IMR-90 (cell line): ENCODE data around the gene SIX5. TPM values are rescaled to one million over a fixed set of nuclear protein-coding genes. Genes with fewer than 3 reads are reported as not detected.

Source experiments
- ATAC-seq: fragments of 200-7000 bp; cut with Tn5 transposase; 2 replicates; pipeline ENCODE4 v1.9.1; 2020; ENCODE audit warnings: low read depth, mild to moderate bottlenecking, moderate library complexity
- BruUV-seq: library from RNA; stranded (reverse); fragments of 400-500 nt; replicated peaks from 2 replicates; lab custom pipeline; 2021; lab: Mats Ljungman, UMichigan
- CTCF ChIA-PET: fragments of 300-600 bp; formaldehyde crosslinking; extraction: SDS; loops from one replicate; lab custom pipeline; 2021; ENCODE audit warnings: antibody characterized with exemption; lab: Yijun Ruan, JAX
- POLR2A ChIA-PET: fragments of 300-600 bp; sonication (Branson Sonifier 250); formaldehyde crosslinking; loops from one replicate; lab custom pipeline; 2022; ENCODE audit warnings: antibody characterized with exemption; ENCODE audit not compliant: unreplicated experiment; lab: Charles Lee
- DNase-seq: peaks from one replicate; pipeline ENCODE4 v3.0.0; 2013
- H2AFZ ChIP-seq: replicated peaks from 2 replicates; pipeline ENCODE3; 2013; ENCODE audit warnings: low read length, mild to moderate bottlenecking; ENCODE audit not compliant: poor library complexity
- H2AK5ac ChIP-seq: 2 replicates; pipeline ENCODE4 v1.6.1; 2013; ENCODE audit warnings: low read depth, low read length, inconsistent platforms
- H2AK9ac ChIP-seq: replicated peaks from 2 replicates; pipeline ENCODE3; 2013; ENCODE audit warnings: mild to moderate bottlenecking, low read depth, low read length, moderate library complexity; ENCODE audit not compliant: poor library complexity
- H2BK120ac ChIP-seq: 2 replicates; pipeline ENCODE4 v1.6.1; 2013; ENCODE audit warnings: low read depth, low read length, inconsistent platforms
- H2BK15ac ChIP-seq: 3 replicates; pipeline ENCODE4 v1.6.1; 2013; ENCODE audit warnings: low read depth, low read length, inconsistent platforms
- H2BK20ac ChIP-seq: 2 replicates; pipeline ENCODE4 v1.6.1; 2013; ENCODE audit warnings: low read depth, mild to moderate bottlenecking, inconsistent platforms, low read length, moderate library complexity
- H2BK5ac ChIP-seq: 2 replicates; pipeline ENCODE4 v1.6.1; 2013; ENCODE audit warnings: mild to moderate bottlenecking, low read depth, low read length, inconsistent platforms; ENCODE audit not compliant: poor library complexity, severe bottlenecking
- H3K14ac ChIP-seq: replicated peaks from 2 replicates; pipeline ENCODE4 v1.6.1; 2013; ENCODE audit warnings: low read depth, low read length, inconsistent platforms
- H3K18ac ChIP-seq: 2 replicates; pipeline ENCODE4 v1.6.1; 2013; ENCODE audit warnings: low read depth, low read length, control low read depth
- H3K23ac ChIP-seq: 2 replicates; pipeline ENCODE4 v1.6.1; 2013; ENCODE audit warnings: low read depth, low read length, inconsistent platforms
- H3K27ac ChIP-seq: 2 replicates; pipeline ENCODE4 v1.5.1; 2013; ENCODE audit warnings: mild to moderate bottlenecking, control low read depth, low read length; ENCODE audit not compliant: insufficient read depth
- H3K27me3 ChIP-seq: 2 replicates; pipeline ENCODE4 v1.6.1; 2013; ENCODE audit warnings: low read length; ENCODE audit not compliant: control insufficient read depth, insufficient read depth
- H3K36me3 ChIP-seq: 2 replicates; pipeline ENCODE4 v1.6.1; 2013; ENCODE audit warnings: low read length, mixed read lengths; ENCODE audit not compliant: control insufficient read depth, insufficient read depth
- H3K4ac ChIP-seq: 2 replicates; pipeline ENCODE4 v1.6.1; 2013; ENCODE audit warnings: low read depth, low read length, inconsistent platforms
- H3K4me1 ChIP-seq: 2 replicates; pipeline ENCODE4 v1.6.1; 2013; ENCODE audit warnings: low read length, mixed read lengths; ENCODE audit not compliant: control insufficient read depth, insufficient read depth
- H3K4me2 ChIP-seq: 2 replicates; pipeline ENCODE4 v1.6.1; 2013; ENCODE audit warnings: low read depth, mild to moderate bottlenecking, control low read depth, low read length, moderate library complexity
- H3K4me3 ChIP-seq: 2 replicates; pipeline ENCODE4 v1.5.1; 2013; ENCODE audit warnings: low read depth, mild to moderate bottlenecking, control low read depth, low read length, moderate library complexity; ENCODE audit not compliant: insufficient read depth
- H3K56ac ChIP-seq: 2 replicates; pipeline ENCODE4 v1.6.1; 2013; ENCODE audit warnings: low read length, inconsistent platforms; ENCODE audit not compliant: insufficient read depth; ENCODE audit errors: extremely low read depth
- H3K79me1 ChIP-seq, 2 experiments: 2 replicates each; pipeline ENCODE4 v1.6.1; 2013; ENCODE audit warnings: low read length in 2 of 2, inconsistent platforms in 1 of 2, low read depth in 1 of 2
- H3K9ac ChIP-seq: 2 replicates; pipeline ENCODE4 v1.6.1; 2013; ENCODE audit warnings: low read depth, low read length, control low read depth
- H3K9me1 ChIP-seq: 2 replicates; pipeline ENCODE4 v1.6.1; 2013; ENCODE audit warnings: low read length, inconsistent platforms; ENCODE audit not compliant: insufficient read depth
- H3K9me3 ChIP-seq: 2 replicates; pipeline ENCODE4 v1.6.1; 2013; ENCODE audit warnings: low read length; ENCODE audit not compliant: control insufficient read depth, insufficient read depth
- H4K20me1 ChIP-seq: 2 replicates; pipeline ENCODE4 v1.6.1; 2013; ENCODE audit warnings: low read length, inconsistent platforms; ENCODE audit not compliant: insufficient read depth
- H4K5ac ChIP-seq: 2 replicates; pipeline ENCODE4 v1.6.1; 2013; ENCODE audit warnings: mild to moderate bottlenecking, low read depth, low read length, control low read depth
- H4K8ac ChIP-seq, 2 experiments: 2 replicates each; pipeline ENCODE4 v1.6.1; 2013; ENCODE audit warnings: low read depth in 2 of 2, low read length in 2 of 2, control low read depth in 1 of 2, inconsistent platforms in 1 of 2
- H4K91ac ChIP-seq: 2 replicates; pipeline ENCODE4 v1.6.1; 2013; ENCODE audit warnings: low read depth, low read length, inconsistent platforms; ENCODE audit not compliant: insufficient read depth
- FOS ChIP-seq: fragments of 150-350 bp; IDR thresholded peaks from 2 replicates; pipeline ENCODE4 v1.6.1; 2016; ENCODE audit warnings: low read depth, low read length
- POLR2A ChIP-seq: IDR thresholded peaks from 2 replicates; pipeline ENCODE4 v1.6.1; 2012; ENCODE audit warnings: mild to moderate bottlenecking, low read depth, low read length
- RAD21 ChIP-seq: IDR thresholded peaks from 2 replicates; pipeline ENCODE4 v1.6.1; 2012; ENCODE audit warnings: low read length, improper control_type of control experiment
- RFX5 ChIP-seq: IDR thresholded peaks from 2 replicates; pipeline ENCODE4 v1.8.0; 2012; ENCODE audit warnings: low read depth, mild to moderate bottlenecking, low read length, moderate library complexity
- SMC3 ChIP-seq: fragments of 150-350 bp; IDR thresholded peaks from 2 replicates; pipeline ENCODE4 v1.6.1; 2016; ENCODE audit warnings: low read depth, mild to moderate bottlenecking, antibody characterized with exemption, low read length, moderate library complexity
- WGBS, 2 experiments: methylation state at CpG; one replicate each; pipeline versions ENCODE4 v1.1.5 to v1.1.7; 2013; ENCODE audit warnings: missing lambda C conversion rate in 2 of 2; ENCODE audit not compliant: insufficient read length in 1 of 2; ENCODE audit errors: extremely low coverage in 2 of 2; 5-methylcytosine and 5-hydroxymethylcytosine counted together
- dilution Hi-C: fragments of 300-500 bp; cut with HindIII; formaldehyde crosslinking; loops from one replicate; pipeline ENCODE4 v1.14.3; 2018; ENCODE audit warnings: low sequenced_read_pairs; ENCODE audit not compliant: unreplicated experiment
- in situ Hi-C: fragments of 300-500 bp; cut with MboI; formaldehyde crosslinking; loops from 3 replicates; pipeline ENCODE4 v1.14.3; 2019; ENCODE audit warnings: low sequenced_read_pairs, inconsistent platforms, mixed read lengths
- intact Hi-C: fragments of 100-400 bp; cut with micrococcal nuclease; formaldehyde crosslinking; loops from 2 replicates; pipeline ENCODE4 v1.10.0; 2022
- polyA plus RNA-seq, 3 experiments: library from polyadenylated mRNA; depleted of rRNA; stranded (reverse); fragments of >200 nt; gene quantifications; 2 replicates each; pipeline ENCODE4 v1.2.3, GENCODE V29; 2012; ENCODE audit warnings: low replicate concordance in 1 of 3
- total RNA-seq: library from RNA; depleted of rRNA; stranded (reverse); fragments of >200 nt; gene quantifications from 2 replicates; pipeline ENCODE4 v1.2.3, GENCODE V29; 2012
- TF ChIP-seq, protein P1 (sequence below): fragments of 150-350 bp; IDR thresholded peaks from 2 replicates; pipeline ENCODE4 v1.6.1; 2017; ENCODE audit warnings: mild to moderate bottlenecking, antibody characterized with exemption, low read length, low read depth
- TF ChIP-seq, protein P2 (sequence below): conservative IDR thresholded peaks from 2 replicates; pipeline ENCODE4 v1.5.1; 2012; ENCODE audit warnings: mild to moderate bottlenecking, low read depth, low read length, improper control_type of control experiment
- TF ChIP-seq, protein P3 (sequence below): fragments of 150-350 bp; IDR thresholded peaks from 2 replicates; pipeline ENCODE4 v1.6.1; 2016; ENCODE audit warnings: low read depth, mild to moderate bottlenecking, low read length, moderate library complexity, borderline replicate concordance

Gene SIX5
- total and polyA plus RNA-seq, 2 of the 4 experiments (the other 2 are of a cell fraction): 0.90 to 15.5 TPM

DNA sequence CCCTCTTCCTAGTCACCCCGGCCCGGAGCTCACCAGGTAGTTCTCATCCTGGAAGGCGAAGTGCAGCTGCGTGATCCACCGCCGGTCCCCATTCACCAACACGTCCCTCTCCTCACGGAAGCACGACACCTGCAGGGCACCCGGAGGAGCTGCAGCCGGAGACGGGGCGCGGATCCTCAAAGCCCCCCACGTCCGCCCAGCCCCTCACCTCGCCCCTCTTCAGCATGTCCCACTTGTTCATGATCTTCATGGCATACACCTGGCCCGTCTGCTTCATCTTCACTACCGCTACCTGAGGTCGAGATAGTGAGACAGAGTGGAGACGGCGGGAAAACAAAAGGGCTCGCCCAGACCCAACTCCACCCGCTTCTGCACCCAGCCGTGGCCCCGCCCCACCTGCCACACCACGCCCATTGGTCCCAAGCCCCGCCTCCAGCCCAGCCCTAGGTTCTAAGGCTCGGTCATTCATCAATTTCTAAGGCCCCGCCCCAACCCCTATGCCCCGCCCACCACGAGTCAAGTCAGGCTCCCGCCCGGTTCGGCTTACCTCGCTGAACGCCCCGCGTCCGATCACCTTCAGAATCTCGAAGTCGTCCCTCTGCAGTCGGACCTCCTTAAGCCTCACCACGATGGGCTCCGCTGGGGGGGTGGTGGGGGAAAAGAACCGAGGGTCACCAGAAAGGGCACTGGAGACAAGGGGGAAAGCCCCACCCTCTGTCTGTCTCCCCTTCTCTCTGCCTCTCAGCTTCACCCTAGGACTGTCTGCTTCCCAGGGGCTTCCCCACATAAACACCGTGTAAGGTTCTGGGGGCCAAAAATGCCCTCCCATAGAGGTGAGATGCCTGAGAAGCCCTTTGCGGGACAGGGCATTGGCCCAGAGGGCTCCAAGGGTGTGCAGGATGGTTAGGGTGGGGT is 10.4 kb upstream of the SIX5 start:
- BruUV-seq: no TSS peak
- no peak overlapping the region for H4K8ac ChIP-seq
- no peak overlapping the region for H2BK5ac ChIP-seq
- H3K4me1 ChIP-seq: peaks cover 28% of the 10 kb centered on the region
- no peak overlapping the region for H3K27ac ChIP-seq
- H4K91ac ChIP-seq: no peak overlapping the region
- no peak overlapping the region for H2AFZ ChIP-seq
- no peak overlapping the region for H3K4me3 ChIP-seq
- H3K23ac ChIP-seq: 0 out of 2 replicates have a peak overlapping the region, but pooled peaks have one; percentile 60
- TF ChIP-seq FOS (no peak), SMC3 (no peak), RAD21 (no peak), POLR2A (no peak), RFX5 (no peak)
- TF ChIP-seq, protein P1, sequence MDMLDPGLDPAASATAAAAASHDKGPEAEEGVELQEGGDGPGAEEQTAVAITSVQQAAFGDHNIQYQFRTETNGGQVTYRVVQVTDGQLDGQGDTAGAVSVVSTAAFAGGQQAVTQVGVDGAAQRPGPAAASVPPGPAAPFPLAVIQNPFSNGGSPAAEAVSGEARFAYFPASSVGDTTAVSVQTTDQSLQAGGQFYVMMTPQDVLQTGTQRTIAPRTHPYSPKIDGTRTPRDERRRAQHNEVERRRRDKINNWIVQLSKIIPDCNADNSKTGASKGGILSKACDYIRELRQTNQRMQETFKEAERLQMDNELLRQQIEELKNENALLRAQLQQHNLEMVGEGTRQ: no peak
- TF ChIP-seq, protein P2, sequence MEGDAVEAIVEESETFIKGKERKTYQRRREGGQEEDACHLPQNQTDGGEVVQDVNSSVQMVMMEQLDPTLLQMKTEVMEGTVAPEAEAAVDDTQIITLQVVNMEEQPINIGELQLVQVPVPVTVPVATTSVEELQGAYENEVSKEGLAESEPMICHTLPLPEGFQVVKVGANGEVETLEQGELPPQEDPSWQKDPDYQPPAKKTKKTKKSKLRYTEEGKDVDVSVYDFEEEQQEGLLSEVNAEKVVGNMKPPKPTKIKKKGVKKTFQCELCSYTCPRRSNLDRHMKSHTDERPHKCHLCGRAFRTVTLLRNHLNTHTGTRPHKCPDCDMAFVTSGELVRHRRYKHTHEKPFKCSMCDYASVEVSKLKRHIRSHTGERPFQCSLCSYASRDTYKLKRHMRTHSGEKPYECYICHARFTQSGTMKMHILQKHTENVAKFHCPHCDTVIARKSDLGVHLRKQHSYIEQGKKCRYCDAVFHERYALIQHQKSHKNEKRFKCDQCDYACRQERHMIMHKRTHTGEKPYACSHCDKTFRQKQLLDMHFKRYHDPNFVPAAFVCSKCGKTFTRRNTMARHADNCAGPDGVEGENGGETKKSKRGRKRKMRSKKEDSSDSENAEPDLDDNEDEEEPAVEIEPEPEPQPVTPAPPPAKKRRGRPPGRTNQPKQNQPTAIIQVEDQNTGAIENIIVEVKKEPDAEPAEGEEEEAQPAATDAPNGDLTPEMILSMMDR: no peak
- TF ChIP-seq, protein P3, sequence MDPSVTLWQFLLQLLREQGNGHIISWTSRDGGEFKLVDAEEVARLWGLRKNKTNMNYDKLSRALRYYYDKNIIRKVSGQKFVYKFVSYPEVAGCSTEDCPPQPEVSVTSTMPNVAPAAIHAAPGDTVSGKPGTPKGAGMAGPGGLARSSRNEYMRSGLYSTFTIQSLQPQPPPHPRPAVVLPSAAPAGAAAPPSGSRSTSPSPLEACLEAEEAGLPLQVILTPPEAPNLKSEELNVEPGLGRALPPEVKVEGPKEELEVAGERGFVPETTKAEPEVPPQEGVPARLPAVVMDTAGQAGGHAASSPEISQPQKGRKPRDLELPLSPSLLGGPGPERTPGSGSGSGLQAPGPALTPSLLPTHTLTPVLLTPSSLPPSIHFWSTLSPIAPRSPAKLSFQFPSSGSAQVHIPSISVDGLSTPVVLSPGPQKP: no peak
- 48% methylated on average over 18 of the region's 48 CpGs; no CpG with 5 or more reads in 1 of the 2 experiments for WGBS, 2 experiments
- H4K20me1 ChIP-seq: peaks cover 30% of the 10 kb centered on the region
- H2BK120ac ChIP-seq: no peak overlapping the region
- intact Hi-C loops: no loop called here
- dilution Hi-C loops: no loop called here
- ChIA-PET CTCF (no interaction called here), POLR2A (no interaction called here)
- no peak for DNase-seq
- H3K79me1 ChIP-seq: peaks cover 23 to 66% of the 10 kb centered on the region in 2 experiments
- no peak overlapping the region; the same call in 1 of the 2 replicates for H2AK5ac ChIP-seq
- H2AK9ac ChIP-seq: peak overlapping the region; percentile 70
- H3K9me1 ChIP-seq: peaks cover 15% of the 10 kb centered on the region
- H3K36me3 ChIP-seq: peaks cover 33% of the 10 kb centered on the region
- no peak overlapping the region for H3K56ac ChIP-seq
- H3K18ac ChIP-seq: no peak overlapping the region
- H2BK15ac ChIP-seq: no peak overlapping the region
- no peaks in the 10 kb centered on the region for H3K27me3 ChIP-seq
- in situ Hi-C loops: no loop called here
- no peak overlapping the region for H3K4ac ChIP-seq
- peak; percentile 16; the same call in 1 of the 2 replicates for ATAC-seq
- H3K14ac ChIP-seq: no peak overlapping the region
- H3K4me2 ChIP-seq: no peak overlapping the region
- no peak overlapping the region for H2BK20ac ChIP-seq
- H4K5ac ChIP-seq: no peak overlapping the region
- no peak overlapping the region for H3K9ac ChIP-seq
- no peaks in the 10 kb centered on the region for H3K9me3 ChIP-seq
